ENCODE results near the gene G6PC2.

DNA sequence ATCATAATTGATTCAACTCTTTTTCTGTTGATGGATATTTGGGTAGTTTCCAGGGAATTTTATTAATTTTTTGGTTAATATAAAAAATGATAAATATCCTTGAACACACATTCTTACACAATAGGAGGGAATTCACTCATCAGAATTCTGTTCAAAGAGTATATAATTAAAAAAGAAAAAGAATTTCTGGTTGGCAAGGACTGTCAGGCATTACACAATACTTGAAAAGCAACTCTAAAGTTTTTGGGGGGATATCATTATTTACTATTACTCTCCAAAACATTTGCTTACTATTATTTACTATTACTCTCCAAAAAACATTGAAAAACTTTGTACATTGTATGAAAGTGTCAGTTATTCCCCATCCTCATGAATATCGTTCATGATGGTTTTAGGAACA, 38.0 kb downstream of the G6PC2 start:
- TF ChIP-seq CTCF (conservative IDR thresholded peaks at IDR 0.05; ENCODE audit: low read depth, low read length): no peak
- TF ChIP-seq EZH2 (IDR thresholded peaks at IDR 0.05; ENCODE audit: borderline replicate concordance, low read depth, low read length, poor library complexity, severe bottlenecking): no peak
